ENCODE data around the gene FAM3A. TPM values are rescaled to one million over a fixed set of nuclear protein-coding genes. Genes with fewer than 3 reads are reported as not detected.

Gene FAM3A
- total RNA-seq, 1 experiment from 2014 or later: 13.6 TPM

Other genes starting within 250 kb of the FAM3A start
- gene TEX28, start 221.1 kb downstream of the FAM3A start, total RNA-seq (2014; rRNA removed; shearing (Covaris generic)): not detected in 2 replicates
- 1.1 TPM in 1 of 2 replicates, not detected in the other for gene TKTL1, start 220.4 kb downstream of the FAM3A start, total RNA-seq (2014; rRNA removed; shearing (Covaris generic))
- 142 and 173 TPM in 2 replicates for gene FLNA, start 141.6 kb downstream of the FAM3A start, total RNA-seq (2014; rRNA removed; shearing (Covaris generic))
- gene EMD, start 136.9 kb downstream of the FAM3A start, total RNA-seq (2014; rRNA removed; shearing (Covaris generic)): 40.1 and 41.3 TPM in 2 replicates
- 3,093 and 3,558 TPM in 2 replicates for gene RPL10, start 117.9 kb downstream of the FAM3A start, total RNA-seq (2014; rRNA removed; shearing (Covaris generic))
- 20.9 and 21.7 TPM in 2 replicates for gene DNASE1L1, start 107.0 kb downstream of the FAM3A start, total RNA-seq (2014; rRNA removed; shearing (Covaris generic))
- 8.1 and 12.1 TPM in 2 replicates for gene TAFAZZIN, start 104.7 kb downstream of the FAM3A start, total RNA-seq (2014; rRNA removed; shearing (Covaris generic))
- 30.4 and 32.0 TPM in 2 replicates for gene ATP6AP1, start 87.6 kb downstream of the FAM3A start, total RNA-seq (2014; rRNA removed; shearing (Covaris generic))
- gene GDI1, start 79.1 kb downstream of the FAM3A start, total RNA-seq (2014; rRNA removed; shearing (Covaris generic)): 66.8 and 75.8 TPM in 2 replicates
- gene FAM50A, start 72.1 kb downstream of the FAM3A start, total RNA-seq (2014; rRNA removed; shearing (Covaris generic)): 44.2 and 48.7 TPM in 2 replicates
- gene PLXNA3, start 58.0 kb downstream of the FAM3A start, total RNA-seq (2014; rRNA removed; shearing (Covaris generic)): 2.3 and 12.8 TPM in 2 replicates
- gene LAGE3, start 37.0 kb downstream of the FAM3A start, total RNA-seq (2014; rRNA removed; shearing (Covaris generic)): 20.6 and 21.0 TPM in 2 replicates
- 39.4 and 40.8 TPM in 2 replicates for gene UBL4A, start 29.6 kb downstream of the FAM3A start, total RNA-seq (2014; rRNA removed; shearing (Covaris generic))
- 13.2 and 13.7 TPM in 2 replicates for gene SLC10A3, start 25.6 kb downstream of the FAM3A start, total RNA-seq (2014; rRNA removed; shearing (Covaris generic))
- gene G6PD, start 30.6 kb upstream of the FAM3A start, total RNA-seq (2014; rRNA removed; shearing (Covaris generic)): 19.4 and 21.9 TPM in 2 replicates
- 9.5 and 10.5 TPM in 2 replicates for gene IKBKG, start 31.4 kb upstream of the FAM3A start, total RNA-seq (2014; rRNA removed; shearing (Covaris generic))
- gene CTAG1A, start 68.9 kb upstream of the FAM3A start, total RNA-seq (2014; rRNA removed; shearing (Covaris generic)): not detected in 2 replicates
- not detected in 2 replicates for gene CTAG1B, start 103.0 kb upstream of the FAM3A start, total RNA-seq (2014; rRNA removed; shearing (Covaris generic))
- 4.1 and 4.2 TPM in 2 replicates for gene CTAG2, start 137.3 kb upstream of the FAM3A start, total RNA-seq (2014; rRNA removed; shearing (Covaris generic))
- gene GAB3, start 234.8 kb upstream of the FAM3A start, total RNA-seq (2014; rRNA removed; shearing (Covaris generic)): 0.03 TPM in 1 of 2 replicates, not detected in the other
- 91.0 and 97.8 TPM in 2 replicates for gene DKC1, start 246.6 kb upstream of the FAM3A start, total RNA-seq (2014; rRNA removed; shearing (Covaris generic))